ENCODE measurements around the gene MOXD1.
"Not testable (repeated sequence)": the region's sequence is repeated elsewhere in the genome, so short reads cannot be mapped to it uniquely, and the experiment has no call there.

MOXD1 gene

DNA sequence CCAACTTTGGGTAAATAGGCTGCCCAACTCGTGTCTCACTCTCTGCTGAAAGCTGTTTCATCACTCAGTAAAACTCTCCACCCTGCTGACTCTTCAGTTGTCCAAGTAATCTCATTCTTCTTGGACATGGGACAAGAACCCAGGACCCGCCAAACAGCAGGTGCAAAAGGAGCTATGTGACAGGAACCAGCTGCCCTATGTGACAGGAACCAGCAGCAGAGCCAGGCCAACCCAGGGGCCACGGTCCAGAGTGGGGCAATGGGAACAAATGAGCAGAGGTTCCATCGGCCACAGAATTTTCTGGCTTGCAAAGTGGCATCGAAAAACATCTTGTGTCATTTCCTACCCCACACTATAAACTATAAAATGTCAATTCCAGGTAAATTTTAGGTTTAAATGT lies 56.5 kb downstream of the MOXD1 start:
- no peak for DNase-seq

DNA sequence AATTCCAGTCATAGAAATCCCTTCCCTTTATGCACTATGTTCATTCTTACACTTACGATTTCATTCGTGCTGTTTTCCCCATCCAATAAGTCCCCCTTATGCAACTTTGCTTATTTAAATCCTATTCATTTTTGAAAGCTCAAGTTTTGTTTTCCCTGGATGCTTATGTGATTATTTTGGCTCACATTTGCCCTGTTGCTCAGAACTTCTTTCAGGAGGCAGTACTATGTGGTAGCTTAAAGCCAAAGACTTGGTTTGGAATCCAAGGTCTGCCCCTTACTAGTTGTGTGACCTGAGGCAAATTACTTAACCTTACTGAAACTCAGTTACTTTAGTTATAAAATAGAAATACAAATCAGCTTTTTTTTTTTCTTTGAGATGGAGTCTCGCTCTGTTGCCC lies 59.6 kb downstream of the MOXD1 start:
- DNase-seq: no peak

DNA sequence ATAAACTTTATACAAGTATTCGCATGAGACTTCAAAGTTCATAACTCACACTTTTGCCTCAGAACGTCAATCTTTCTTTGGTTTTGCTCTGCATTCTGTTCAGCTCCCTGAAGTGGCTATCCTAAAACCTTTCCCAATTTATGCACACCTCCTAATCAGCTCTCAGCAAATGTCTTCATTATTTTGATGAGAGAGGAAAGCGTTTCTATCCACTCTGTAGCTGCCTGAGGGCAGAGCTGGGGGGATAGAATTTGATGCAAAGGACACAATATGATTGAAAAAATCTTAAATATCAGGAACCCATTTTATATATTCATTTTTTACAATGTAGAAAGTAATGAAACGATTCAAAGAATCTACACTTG lies 66.8 kb downstream of the MOXD1 start:
- no peak for DNase-seq

DNA sequence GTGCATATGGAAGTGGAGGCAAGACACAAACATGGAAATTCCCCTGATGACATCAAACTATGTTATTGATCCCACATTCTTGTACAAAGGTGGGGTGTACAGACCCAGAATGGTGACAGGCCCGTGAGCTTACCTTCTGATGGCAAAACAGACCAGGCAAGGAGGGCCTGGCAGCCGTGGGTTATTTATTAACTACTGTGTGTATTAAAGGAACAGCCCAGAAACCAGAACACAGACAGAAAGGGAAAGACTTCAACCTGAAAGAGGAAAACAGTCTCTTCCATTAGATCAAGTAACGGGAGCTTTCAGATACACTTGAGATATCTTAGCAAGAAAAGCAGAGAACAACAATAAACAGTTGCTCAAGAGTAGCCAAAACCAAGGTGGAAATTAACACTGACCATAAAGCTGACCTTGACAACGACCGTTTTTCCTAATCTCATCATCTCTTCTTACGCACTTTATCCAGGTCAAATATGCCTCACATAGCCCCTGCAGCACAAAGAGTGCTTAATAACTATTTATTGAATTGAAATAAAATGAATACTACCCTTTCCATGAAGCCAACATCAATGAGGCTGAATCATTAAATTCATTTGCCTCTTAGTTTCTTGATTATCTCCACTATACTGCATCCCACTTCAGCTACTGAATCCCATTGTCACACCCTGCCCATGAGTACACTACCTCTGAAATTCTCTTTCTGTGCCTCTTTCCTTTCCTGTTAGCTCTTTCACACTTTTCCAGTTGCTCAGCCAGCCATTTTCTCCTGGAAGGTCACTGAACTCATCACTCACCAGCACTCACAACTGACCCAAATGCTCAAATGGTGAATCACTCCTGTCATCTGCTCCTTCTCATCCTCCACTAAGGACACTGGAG lies 67.4 kb downstream of the MOXD1 start:
- DNase-seq: no peak

DNA sequence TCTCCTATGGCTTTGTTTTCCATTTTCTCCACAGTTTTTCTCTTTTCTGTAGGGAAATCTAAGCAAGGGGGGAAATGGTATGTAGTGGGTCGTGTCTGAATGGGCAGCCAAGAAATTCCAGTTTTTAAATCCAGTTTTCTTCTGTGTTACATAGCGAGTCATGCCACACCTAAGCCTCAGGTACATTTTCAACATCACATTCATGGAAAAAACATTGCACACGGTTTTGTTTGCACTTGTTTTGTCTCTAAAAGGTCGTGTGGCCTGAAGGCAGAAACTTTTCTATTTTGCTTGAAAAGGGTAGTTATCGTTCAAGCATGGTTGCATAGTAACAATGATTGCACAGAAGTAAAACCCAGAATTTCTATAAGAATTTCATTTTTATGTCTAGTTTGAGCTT lies 70.5 kb downstream of the MOXD1 start:
- no peak for DNase-seq

DNA sequence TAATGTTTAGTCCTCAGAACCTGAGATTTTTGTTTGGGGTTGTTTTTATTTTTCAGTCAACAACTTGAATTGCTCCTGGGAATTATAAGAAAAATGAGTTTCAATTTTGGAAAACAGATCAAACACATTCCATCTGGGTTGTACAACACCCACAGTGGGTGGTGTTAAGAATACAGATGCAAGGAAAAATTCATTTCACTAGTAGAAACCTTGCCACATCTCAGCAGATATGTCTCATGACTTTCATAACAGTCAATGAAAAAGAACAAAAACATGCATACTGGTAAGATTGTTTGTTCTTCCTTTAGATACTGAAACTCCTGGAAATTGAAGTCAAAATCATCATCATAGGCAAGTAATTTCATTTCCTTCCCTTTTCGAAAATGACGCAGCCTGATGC lies 78.9 kb downstream of the MOXD1 start:
- DNase-seq: no peak

DNA sequence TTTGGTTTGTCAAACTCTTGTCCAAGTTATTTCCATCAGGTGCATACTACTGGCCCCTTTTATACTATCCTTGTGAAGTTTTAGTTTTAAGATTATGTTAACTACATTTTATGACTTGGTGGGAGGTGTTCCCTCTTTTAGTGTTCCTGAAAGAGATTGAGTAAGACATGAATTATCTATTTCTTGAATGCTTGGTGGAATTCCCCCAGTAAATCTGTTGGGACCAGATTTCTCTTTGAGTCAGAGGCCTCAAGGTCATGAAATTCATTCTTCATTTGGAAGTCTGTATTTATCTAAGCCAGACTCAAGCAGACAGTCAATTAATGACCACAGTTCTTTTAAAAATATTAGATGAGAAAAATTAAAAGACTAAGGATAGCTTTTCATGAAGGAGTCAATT lies 81.3 kb downstream of the MOXD1 start:
- peak in 1 of 2 donors; percentile 29 for DNase-seq

DNA sequence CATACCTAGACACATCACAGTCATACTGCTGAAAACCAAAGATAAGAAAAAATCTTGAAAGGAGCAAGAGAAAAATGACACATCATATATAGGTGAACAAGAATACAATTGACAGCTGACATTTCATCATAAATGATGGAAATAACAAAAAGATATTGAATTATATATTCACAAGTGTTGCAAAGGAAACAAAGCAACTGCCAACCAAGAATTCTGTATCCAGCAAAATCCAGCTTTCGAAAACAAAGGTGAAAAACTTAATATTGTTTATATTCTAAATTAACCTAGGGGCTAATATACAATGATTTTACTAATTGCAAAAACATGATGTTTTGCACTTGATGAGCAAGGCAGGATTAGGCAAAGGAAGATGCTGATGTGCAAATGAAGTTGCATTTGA lies 84.3 kb downstream of the MOXD1 start:
- DNase-seq: no peak

DNA sequence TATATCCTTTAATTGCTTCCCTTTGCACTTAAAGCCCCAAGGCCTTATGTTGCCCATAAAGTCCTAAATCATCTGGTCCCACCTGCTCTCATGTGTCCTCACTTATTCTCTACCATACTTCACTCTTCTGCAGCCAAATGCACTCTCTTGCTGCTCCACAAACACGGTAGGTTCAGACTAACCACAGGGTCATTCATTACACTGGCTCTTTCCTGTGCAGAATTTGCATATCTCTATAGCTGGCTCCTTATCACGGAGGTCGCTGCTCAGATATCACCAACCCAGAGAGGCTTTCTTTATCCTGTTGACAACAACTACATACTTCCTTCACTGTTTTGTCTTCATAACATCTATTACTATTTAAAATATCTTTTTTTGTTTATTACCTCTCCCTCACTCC lies 86.8 kb downstream of the MOXD1 start:
- DNase-seq: no peak

DNA sequence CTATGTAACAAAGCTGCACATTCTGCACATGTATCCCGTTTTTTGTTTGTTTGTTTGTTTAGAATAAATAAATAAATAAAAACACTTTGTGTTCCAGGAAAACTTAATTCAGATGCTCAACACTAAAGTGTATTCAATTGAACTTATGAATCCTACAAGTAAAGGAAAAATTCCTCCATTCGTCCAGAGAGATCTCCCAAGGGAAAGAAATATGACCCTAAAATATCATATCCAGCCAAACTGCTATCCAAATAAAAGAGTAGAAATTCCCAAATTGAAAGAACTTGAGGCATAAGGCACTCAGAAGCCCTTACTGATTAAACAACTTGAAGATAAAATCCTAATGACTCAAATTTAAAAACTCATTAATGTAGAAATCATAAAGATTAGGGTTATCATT lies 90.4 kb downstream of the MOXD1 start:
- DNase-seq: no peak

DNA sequence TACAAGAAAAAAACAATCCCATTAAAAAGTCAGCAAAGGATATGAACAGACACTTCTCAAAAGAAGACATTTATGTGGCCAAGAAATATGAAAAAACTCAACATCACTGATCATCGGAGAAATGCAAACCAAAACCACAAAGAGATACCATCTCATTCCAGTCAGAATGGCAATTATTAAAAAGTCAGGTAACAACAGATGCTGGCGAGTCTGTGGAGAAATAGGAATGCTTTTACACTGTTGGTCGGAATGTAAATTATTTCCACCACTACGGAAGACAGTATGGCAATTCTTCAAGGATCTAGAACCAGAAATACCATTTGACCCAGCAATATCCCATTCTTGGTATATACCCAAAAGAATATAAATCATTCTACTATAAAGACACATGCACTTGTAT lies 91.1 kb downstream of the MOXD1 start:
- not testable (repeated sequence) for DNase-seq

DNA sequence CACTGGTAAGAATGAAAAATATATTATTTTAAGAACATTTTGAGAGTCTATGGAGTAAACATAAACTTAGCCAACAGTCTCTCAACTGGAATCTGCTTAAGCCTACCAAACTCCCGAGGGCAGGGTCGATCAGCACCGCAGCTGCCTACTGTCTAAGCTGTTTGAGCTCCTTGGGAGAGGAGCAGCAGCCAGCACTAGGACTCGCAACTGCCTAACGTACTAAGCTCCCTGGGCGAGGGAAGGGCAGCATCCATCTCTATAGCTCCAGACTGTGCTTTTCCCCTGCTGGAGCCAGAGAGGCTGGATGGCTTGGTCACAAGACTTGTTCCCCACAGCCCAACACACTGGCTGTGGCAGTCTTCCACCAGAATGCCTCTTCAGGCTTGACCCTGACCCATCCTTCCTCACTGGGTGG lies 96.4 kb downstream of the MOXD1 start:
- DNase-seq: no peak

DNA sequence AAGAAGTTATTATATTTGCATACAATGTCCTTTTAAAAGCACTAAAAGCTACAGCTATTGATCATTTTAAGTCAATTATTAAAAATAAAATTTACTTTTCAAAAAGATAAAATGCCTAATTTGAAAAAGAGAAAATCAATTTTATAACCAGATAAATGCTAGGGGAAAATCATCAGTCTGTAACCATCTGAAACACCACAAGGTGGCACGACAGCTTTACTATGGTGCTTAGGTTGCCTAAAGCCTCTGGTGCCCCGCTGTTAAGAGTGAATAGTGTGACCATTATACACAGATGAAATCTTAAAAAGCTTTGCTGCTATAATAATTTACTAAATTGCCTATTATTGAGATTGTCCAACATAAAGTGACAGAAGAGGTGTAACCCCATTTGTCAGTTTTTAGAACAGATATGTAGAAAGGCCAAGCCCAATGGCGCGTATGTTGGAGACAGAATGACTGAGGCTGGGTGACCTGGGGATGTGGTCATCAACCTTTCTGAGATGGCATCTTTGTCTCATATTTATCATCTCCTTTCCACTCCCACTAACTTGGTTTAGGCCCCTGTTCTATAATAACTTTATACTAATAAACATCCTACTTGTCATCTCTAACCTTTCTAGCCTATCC lies 100.8 kb downstream of the MOXD1 start:
- DNase-seq: peak in 1 of 2 donors; percentile 36

DNA sequence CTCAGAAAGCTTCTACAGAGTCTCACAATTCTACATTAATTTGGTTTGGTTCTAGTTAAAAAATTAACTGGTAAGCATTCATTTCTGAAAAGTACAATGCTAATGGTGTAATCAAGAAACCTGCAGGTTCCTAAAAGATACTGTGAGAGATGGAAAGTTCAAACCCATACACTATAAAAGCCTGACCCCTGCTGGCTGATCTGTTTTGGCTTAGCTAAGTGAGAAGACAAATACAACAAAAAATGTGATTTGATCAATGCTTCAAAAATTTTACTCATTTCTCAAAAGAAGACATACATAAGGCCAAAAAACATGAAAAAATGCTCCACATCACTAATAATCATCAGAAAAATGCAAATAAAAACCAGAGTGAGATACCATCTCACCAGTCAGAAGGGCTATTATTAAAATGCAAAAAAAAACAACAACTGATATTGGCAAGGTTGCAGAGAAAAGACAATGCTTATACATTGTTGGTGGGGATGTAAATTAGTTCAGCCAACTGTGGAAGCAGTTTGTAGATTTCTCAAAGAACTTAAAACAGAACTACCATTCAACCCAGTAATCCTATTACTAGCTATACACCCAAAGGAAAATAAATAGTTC lies 102.8 kb downstream of the MOXD1 start:
- peak; percentile 18 to 63 for DNase-seq

DNA sequence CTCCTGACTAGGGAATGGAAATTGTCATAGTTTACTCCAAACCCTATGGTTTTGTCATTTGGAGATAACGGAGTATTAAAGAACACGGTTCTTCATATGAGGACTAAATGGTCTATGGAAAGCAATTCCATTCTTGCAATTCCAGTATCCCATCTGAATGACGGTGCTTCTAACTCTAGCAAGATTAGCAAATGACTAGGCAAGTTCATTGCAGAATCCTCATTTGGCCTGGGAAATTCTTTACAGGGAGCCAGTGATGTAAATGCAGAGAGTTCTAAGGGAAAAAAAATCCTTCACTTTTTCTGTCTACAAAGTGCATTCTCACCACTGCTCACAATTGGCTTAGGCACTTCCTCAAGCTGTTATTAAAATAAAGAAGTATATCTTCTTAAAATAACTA lies 111.5 kb downstream of the MOXD1 start:
- DNase-seq: no peak

DNA sequence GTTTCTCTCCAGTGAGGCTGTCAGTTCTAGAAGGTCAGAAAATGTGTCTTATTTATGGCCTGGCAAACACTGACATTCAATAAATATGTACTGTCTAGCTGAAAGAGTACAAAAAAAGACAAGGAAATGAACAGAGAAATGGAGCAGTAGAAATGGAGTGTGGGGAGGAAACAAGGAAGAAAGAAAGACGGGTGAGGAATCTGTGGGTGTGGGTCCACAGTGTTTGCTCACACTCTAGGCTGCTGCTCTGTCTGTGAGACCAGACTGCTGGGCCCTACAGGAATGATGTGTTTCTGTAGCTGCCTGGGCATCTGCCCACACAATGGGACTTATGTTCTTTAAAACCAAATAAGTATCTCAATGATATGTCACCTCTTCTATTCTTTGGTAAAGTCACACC lies 114.2 kb downstream of the MOXD1 start:
- no peak for DNase-seq

DNA sequence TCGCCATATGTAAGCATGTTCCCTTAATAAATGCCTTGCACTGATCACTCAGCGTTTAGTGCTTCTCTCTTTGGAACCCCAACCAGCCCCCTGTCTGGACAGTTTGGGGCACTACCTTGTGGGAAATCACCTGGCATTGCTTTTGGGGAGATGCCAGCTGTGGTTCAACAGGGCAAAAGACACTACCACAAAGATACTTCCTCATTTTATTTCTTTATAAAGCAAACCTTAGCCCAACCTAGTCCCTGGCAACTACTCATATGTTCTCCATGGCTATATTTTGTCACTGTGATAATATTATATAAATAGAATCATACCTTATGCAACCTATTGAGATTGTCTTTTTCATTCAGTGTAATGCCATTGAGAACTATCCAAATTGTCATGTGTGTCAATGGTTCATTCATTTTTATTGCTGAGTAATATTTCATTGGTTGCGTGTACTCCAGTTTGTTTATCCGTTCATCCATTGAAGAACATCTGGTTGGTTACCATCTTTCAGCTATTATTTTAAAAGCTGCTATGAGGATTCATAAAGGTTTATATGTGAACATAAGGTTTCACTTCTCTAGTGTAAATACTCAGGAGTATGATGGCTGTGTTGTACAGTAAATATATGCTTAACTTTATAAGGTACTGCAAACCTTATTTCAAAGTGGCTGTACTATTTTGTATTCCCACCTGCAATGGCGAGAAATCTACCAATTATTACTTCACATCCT lies 114.8 kb downstream of the MOXD1 start:
- DNase-seq: no peak

DNA sequence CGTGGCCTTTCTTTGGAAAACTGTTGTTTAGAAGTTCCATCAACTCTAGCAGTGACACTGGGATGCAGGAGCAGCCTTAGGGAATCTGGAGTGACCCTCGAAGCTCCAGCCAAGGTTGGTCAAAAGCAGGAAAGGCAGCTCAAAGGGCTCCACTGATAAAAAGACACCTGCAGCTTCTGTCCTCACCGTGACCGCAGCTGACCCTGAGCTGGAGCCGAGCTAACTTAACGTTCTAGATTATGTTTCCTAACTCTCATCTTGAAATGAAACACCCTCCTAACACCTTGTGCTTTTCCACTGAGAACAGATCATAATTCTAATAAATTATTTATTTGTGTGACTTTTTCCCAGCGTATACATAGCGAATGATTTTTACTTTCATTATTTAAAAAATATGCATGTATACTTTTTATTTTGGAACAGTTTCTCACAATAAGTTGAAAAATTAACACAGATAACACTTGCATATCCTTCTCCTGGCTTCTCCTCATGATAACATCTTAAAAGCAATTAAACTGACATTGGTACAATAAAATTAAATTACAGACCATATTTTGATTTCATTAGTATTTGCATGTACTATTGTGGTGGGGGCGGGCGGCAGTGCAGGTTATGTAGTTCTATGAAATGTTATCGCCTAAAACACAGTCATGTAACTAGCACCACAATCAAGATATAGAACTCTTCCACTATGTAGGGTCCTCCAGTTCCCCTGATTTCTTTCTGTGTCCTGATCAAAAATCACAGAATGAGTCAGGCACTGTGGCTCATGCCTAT lies 116.1 kb downstream of the MOXD1 start:
- no peak for DNase-seq

DNA sequence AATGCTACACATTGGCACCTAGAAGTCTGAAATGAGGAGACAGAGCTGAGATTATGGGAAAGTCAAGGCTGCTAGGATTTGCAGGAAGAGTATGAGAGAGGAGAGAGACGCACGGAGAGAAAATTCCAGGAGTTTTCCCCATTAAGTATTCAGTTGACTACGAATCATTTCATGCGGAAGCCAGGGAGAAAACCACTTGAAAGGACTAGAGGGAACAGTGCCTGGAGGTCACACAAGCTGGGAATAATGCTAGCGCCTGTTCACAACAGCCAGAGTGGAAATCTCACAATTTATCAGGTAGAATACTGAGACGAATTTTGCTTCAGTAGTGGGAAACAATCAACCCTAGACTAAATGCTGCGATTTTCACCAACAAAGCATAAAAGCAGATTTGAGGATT lies 118.6 kb downstream of the MOXD1 start:
- no peak for DNase-seq

DNA sequence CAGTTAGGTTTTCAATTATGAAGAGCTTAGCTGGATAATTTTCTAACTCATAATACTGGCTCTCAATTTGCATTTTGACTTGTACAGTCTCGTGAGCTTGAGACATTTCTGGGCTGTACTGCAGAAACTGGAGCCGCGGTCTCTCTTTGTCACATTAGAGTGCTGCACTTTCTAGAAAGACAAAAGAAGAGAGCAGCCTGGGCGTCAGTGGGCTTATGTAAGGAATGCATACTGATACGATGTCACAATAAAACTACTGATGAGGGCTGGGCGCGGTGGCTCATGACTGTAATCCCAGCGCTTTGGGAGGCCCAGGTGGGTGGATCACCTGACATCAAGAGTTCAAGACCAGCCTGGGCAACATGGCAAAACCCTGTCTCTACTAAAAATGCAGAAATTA lies 120.8 kb downstream of the MOXD1 start:
- DNase-seq: no peak

DNA sequence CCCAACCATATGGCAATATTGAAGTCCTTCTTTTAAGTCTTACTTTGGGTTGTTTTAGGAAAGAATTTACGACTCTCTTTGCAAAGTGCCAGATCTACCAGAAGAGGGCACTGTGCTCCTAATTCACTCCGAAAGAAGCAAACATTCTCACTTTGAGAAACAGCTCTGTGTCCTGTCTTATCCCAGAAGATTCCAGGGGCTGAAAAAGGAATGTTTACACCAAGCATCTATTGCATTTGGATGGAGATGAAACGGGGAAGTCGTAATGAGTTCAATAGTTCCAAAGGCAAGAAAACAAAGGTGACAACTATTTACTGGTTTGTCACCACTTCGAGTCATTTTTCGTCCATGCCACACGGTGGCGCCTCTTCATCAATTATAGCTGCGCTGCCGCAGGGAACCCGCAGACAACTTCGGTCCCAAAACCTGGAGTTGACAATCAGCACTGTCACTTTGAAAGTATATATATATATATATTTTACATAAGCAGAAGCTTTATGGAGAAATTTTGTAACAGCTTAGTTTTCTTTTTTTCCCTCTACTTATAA lies 121.6 kb downstream of the MOXD1 start:
- DNase-seq: peak; percentile 49 to 88
